Globus pallidus (tissue), 1 donor: ENCODE measurements around the gene ZNF467.

ENCODE experiments used
- DNase-seq: peaks from one replicate; pipeline ENCODE4 v3.0.0-alpha.2; 2015; ENCODE audit warnings: low spot score

ZNF467 gene

DNA sequence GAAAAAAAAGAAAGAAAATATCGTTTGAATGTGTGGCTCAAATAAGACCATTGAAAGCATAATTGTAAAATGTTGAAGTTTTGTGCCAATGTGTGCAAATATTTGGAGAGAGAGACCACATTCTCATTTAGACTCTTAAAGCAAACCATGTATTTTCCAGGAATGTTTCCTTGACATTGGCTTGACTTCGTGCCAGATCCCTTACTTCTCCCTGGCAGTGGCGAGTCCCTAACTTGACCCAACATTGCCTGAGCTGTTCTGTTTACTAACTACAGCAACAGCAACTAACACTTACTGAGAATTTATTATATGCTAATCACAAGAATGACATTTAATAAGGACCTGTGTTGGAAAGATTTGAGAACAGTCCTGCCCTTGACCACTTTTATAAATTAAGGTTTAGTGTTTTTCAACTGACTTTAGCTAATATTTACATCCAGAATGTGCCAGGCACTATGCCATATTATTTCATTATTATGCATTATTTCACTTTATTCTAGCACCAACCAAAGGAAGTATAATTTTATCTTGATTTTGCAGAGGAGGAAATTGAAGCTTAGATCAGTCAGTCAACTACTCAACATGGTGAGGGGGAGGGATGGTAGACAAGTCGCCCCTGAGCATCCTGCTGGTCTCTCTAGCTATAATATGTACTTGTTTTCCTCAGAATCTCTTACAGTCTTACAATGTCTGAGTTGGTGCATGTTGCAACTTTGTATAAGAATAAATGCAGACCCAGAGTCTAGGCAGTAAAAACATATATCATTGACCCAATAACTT lies 29.7 kb downstream of the ZNF467 start:
- DNase-seq, result no peak

DNA sequence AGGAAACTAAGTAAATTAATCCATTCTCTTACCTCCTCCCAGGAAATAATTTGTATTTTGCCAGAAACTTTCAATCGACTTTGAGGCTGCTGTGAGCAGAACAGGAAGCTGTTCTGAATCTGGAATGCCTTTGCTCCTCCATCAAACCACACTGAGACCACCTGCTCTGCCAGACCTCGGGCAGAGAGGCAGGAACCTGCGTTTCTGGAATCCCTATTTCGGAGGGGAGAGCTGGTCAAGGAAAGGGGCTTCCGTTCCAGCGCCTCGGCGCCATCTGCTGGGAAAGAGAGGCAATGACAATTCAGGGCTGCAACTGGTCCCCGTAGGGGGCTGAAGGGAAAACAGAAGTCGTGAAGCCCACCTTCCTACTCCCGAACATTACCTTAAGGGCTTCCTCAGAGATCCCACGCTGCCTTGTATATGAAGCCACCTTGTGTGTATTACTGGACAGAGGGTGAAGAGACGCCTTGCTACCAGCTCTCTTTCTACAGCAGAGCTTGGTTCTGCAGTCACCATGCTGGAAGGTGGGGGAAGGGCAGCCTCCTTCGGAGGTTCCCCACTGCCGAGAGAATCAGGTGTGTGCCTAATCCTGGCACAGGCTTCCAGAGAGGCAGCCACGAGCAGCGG lies 31.2 kb downstream of the ZNF467 start:
- peak; percentile 63 for DNase-seq

DNA sequence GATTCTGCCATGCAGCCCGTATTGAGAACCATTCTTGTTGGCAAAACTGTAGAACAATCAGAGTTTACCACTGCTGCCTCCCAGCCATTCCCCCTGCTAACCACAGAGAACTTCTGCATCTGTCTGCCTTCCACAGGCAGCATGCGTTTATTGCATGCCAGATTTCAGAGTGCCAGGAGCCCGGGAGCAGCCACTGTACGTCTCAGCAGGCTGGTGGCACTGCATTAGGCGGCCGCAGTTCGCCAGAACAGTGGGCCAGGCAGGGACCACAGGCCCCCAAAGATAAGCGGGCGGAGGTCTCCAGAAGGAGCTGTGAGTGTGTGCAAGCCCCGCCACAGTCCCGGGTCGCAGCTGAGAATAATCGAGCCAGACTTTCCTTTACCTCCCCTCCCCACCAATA lies 31.8 kb downstream of the ZNF467 start:
- DNase-seq, result peak; percentile 51

DNA sequence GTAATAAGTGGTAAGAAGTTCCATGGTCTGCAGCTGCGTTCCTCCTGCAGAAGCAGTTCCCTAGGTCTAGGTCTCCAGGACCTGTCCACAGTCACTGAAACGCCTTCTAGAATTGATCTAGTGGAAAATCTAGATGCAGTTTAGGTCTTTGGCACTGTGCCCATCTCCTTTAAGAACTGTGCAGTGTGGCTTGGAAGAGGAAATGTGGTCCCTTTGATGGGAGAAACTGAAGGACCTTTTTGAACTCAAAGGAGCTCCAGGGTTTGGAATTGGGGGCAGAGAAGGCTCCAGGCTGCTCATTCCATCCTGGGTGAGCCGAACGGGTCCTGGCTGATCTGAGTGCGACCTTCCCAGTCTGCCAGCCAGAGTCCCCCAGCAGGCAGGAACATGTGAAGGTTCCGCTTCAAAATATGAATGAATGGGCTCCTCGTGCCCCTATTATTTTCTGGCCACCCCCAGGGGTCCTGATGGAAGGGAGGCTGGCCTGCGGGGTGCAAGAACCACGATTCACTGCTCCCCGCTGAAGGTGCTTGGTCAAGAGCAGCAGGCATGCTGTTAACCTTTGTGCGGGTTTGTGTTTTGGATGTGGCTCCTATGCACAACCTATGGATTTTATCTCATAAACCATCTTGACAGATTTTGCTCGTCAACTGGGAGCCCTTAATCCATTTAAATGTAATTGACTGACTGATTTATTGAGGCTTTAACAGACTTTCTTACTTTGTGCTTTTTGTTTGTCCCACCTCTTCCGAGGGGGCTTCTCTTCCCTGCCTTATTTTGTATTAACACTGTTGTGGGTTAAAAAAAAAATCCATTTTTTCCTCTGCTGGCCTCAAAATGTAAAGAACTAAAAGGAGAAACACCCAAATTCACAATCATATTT lies 36.7 kb downstream of the ZNF467 start:
- DNase-seq, result no peak

DNA sequence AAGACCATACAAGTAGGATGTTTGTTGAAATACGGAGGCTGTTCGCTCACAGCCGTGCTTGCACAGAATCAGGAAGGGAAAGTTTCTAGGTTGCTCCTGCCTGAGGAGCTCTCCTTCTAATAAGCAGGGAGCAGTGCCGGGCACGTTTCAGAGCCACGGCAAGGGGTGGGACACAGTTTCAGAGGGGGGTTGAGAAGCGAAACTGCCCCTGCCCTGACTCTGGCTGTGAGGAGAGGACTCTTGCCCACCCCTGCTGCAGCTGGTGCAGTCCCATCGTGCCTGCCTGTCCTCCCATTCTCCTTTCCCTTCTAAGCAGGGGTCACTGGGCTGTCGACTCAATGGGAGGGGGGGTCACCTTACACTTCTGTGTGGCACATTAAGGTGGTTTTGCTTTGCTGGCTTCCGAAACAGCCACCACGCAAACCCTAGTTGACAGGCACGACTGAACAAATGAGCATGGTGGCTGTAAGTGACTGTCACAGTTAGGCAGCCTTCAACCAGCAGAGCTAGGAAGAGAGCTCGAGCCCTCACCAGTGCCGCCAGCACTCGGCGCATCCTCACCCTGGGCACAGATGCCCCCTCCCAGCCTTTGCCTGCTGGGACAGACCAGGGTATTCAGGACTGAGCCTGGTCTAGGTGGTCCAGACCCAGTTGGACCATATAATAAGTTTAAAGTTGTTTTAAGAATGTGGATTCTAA lies 37.5 kb downstream of the ZNF467 start:
- no peak for DNase-seq

DNA sequence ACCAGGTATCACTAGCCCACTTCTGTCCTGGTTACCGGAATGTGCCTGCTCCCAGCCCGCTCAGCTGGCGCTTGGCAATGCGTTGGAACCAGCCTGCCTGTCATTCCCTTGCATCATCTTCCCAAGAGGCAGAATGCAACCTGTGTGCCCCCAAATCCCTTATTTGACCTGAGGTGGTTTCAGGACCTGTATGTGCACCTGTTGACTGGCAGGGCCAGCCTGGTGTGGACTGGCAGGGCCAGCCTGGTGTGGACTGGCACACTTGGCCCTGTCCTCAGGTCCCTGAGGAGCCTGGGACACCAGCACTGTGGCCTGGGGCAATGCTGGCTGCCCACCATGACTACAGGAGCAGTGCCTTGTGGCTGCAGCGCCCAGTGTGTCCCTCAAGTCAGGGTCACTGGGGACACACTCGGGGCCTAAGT lies 38.2 kb downstream of the ZNF467 start:
- DNase-seq, result no peak

DNA sequence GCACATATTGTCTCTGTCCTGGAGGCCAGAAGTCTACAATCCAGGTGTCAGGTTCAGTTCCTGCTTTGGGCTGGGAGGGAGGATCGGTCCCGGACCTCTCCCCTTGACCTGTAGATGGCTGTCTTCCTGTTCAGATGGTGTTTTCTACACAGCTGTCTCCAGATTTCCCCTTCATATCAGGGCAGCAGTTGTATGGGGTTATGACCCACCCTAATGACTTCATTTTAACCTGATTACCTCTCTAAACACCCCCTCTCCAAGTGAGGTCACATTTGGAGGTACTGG lies 38.7 kb downstream of the ZNF467 start:
- DNase-seq, result no peak

DNA sequence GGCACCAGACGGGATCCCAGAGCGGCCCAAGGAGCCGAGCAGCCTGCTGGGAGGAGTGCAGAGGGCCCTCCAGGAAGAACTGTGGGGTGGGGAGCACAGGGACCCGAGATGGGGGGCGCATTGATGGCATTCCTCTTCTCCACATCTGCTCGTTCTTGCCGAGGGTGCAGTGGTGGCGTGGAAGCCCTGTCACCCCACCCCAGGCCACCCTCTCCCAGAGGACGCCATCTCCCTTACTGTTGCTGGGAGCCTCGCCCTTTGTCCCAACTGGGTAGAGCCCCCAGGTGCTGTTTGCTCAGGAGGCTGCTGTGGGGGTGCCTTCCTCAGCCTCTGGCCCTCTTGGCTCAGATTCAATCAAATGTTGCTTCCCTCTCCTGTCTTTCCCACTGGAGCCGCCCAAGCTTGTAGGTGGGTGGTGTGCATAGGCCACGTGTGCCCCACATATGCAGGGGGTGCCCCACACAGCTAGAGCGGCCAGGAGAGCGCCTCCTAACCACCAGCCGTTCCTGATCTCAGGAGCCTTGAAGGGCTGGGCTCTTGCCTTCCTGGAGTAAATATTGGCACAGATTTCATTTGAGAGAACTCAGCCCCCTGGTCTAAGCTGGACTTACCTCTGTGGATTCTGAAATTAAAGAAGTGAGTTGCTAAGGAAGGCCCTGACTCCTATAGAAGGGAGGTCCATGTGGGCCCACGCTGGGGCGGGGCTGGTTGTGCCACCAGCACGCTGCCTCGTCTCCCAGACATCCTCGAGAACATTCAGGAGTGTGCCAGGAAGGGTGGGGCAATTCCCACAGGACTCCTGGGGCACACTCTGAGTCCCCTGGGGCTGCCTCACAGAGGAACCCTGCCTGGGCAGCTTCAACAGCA lies 39.2 kb downstream of the ZNF467 start:
- DNase-seq, result no peak

DNA sequence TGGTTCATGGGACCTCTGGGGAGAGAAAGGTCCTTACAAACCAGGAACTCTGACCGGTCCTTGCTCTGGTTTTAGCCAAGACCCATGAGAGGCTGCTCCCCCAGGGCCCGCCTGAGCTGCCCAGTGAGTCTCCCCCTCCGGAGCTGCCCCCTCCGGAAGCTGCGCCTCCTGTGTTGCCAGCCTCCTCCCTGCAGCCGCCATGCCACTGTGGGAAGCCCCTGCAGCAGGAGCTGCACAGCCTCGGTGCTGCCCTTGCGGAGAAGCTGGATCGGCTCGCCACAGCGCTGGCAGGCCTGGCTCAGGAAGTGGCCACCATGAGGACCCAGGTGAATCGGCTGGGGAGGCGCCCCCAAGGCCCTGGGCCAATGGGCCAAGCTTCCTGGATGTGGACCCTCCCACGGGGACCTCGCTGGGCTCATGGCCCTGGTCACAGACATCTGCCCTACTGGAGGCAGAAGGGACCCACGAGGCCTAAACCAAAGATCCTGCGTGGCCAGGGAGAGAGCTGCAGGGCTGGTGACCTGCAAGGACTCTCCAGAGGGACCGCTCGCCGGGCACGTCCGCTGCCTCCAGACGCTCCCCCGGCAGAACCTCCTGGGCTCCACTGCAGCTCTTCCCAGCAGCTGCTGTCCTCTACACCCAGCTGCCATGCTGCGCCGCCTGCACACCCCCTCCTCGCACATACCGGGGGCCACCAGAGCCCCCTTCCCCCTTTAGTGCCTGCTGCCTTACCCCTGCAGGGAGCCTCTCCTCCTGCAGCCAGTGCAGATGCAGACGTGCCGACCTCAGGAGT lies 40.1 kb downstream of the ZNF467 start:
- no peak for DNase-seq

DNA sequence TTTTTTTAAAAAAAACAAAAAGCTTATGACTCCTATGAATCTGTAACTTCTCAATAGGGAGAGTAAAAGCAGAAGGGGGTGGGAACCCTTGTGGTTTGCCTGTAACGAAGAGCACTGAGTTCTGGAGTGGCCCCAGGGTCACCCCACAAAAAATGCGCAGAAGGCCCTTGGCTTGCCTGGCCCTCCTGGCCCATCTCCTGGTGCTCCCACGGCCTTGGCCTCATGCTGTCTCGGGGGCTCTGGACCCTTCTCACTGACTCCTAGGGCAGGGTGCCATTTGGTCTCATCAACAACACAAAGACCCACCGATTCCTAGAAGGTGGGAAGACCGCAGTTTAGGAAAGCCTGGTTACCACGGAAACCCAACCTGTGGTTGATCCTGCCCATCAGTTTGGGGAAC lies 40.8 kb downstream of the ZNF467 start:
- no peak for DNase-seq

DNA sequence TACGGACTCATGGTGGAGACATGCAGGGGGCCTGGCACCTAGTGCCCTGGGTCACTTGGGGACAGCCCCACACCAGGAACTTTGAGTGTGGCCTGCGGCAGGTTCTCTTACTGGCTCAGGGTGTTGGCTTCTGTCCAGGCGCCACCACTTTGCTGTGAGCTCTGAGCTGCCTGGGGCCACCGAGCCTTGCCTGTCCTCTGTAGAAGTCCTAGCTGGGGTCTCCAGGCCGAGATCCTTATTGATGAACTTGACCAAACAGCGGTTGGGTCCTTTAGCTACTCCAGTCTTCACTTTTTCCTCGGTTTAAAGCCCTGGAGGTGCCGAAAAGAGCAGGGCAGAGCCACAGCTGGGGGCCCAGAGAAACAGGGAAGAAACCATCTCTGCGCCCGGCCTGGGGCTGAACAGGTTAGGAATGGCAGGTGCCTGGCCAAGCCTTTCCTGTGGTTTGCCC lies 41.3 kb downstream of the ZNF467 start:
- DNase-seq, result no peak

DNA sequence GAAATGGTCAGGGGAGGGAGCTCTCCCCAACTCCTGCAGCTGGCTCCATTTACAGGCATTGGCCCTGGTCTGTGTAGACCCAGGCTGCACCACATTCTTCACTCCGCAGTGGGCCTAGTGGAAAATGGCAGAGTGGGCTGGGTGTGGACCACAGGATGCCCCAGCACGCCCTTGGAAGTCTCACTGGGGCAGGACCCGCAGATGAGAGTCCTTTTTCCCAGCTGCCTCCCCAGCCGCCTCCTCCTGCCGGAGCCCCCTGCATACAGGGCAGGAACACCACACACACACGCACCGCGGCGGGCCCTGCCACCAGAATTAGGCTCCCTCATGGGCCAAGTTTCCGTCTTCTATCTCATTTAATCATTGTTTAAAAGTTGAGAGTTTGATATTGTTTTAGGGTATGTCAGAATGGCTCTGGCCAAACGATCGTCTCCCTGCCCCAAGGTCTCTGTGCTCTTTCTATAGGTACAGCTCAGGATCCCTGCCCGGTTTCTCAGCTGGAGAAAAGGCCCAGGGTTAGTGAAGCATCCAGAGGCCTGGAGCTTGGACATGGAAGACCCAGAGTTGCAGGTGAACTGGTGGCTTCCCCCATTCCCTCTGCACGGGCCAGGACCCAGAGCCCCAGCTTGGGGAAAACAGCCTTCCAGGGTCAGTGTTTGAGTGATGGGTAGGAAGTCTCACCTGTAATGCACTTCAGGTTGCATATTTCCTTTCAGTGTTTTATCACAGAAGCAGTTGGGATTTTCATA lies 42.0 kb downstream of the ZNF467 start:
- no peak for DNase-seq

DNA sequence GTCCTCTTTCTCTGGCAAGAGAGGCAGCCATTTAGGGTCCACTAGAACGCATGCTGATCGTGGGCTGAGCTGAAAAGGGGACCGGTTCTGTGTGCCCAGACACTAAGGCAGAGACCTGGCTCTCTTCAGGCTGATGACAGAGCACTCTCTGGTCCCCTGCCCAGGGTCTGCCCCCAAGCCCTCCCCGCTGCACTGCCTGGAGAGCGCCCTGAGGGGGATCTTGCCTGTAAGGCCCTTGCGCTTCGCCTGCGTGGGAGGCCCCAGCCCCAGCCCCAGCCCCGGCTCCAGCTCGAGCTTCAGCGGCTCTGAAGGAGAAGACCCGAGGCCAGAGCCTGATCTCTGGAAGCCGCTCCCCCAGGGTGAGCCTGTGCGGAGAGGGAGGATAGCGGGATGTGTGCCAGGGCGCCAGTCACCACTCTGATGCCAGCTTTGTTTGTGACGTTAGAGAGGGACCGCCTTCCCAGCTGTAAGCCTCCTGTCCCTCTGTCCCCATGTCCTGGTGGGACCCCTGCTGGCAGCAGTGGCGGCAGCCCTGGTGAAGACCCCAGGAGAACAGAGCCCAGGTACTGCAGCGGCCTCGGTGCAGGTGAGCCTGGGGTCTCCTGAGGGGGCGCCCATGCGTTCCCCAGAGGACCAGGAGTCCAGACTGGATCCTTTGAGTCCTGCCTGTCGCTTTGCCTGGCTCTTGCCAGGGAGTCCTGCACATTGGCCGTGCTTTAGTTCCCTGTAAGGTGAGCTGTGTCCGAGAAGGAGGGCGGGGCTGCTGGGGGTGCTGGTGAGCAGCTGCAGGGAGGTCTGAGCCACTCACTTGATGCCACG lies 43.2 kb downstream of the ZNF467 start:
- peak; percentile 76 for DNase-seq

DNA sequence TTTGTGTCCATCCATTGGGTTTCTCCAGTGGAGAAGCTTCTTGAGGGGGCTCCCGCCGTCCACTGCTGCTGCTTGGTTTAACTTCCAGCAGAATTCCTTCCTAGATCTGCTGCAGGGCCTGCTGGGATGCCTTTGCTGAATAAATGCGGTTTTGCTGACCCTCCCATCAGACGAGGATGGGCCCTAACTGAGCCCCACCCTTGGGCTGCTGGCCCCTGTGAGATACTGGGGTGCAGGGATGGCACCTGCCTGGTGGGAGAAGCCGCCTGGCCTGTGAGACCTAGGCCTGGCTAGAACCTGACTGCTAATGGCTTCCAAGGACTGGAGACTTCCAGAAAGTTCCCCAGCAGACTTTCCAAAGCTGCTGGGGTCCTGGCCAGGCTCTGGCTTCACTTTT lies 43.8 kb downstream of the ZNF467 start:
- DNase-seq, result no peak

DNA sequence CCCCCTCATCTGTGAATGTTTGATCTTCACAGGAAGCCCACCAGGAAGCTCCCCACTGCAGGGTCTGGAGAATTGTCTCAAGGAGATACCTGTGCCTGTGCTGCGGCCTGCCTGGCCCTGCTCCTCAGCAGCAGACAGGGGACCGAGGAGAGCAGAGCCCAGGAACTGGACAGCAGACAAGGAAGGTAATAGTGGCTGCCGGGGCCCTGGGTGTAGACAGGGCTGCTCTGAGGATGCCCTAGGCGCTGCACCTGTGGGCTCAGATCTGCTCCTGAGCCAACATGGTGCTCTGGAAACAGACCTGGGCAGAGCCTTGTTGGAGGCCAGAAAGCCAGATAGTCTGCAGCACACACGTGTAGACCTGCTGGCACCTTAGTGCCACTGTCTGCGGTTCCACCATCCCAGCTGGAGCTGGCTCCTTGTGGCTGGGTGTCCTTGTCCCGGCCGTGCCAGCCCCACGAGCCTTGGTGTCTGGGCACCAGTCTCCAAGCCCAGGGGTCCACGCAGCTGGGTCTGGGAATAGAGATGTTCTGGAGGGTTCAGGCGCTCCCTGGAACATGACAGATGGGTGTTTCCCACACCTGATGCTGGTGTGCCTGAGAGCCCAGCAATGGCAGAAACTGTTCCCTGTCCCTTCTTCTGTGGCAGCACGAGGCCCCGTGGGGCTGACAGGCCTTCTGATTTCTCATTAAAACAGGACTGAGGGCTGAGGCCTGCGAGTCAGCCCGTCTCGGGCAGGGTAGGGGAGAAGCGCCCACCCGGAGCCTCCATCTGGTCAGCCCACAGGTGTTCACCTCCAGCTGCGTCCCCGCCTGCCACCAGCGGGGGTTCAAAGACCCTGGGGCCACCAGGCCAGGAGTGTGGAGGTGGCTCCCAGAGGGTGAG lies 44.7 kb downstream of the ZNF467 start:
- DNase-seq, result no peak

DNA sequence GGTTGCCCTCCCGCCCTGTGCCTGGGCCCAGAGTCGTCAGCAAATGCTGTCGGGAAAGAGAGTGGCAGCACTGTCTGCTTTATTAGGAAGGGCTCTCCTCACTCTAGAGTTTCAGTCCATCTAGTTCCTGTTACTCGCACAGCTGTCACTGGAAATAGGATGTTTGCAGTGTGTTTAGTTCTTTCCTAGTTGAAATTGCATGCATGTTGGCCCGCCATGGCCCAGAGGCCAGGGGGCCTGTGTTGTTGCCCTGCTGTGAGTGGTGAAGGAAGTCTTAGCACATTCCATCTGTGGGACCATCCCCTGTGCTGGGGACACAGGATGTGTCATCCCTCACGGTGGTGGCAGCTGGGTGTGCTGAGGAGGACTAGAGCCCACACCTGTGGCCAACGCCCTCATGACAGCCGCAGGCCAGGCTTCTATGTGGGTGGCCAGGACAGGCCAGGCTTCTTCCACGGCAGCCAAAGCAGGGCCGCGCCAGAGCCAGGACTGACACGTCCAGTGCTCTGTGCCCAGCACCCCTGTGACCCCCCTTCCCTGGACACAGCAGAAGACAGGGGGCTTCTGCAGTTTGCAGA lies 45.4 kb downstream of the ZNF467 start:
- no peak for DNase-seq

DNA sequence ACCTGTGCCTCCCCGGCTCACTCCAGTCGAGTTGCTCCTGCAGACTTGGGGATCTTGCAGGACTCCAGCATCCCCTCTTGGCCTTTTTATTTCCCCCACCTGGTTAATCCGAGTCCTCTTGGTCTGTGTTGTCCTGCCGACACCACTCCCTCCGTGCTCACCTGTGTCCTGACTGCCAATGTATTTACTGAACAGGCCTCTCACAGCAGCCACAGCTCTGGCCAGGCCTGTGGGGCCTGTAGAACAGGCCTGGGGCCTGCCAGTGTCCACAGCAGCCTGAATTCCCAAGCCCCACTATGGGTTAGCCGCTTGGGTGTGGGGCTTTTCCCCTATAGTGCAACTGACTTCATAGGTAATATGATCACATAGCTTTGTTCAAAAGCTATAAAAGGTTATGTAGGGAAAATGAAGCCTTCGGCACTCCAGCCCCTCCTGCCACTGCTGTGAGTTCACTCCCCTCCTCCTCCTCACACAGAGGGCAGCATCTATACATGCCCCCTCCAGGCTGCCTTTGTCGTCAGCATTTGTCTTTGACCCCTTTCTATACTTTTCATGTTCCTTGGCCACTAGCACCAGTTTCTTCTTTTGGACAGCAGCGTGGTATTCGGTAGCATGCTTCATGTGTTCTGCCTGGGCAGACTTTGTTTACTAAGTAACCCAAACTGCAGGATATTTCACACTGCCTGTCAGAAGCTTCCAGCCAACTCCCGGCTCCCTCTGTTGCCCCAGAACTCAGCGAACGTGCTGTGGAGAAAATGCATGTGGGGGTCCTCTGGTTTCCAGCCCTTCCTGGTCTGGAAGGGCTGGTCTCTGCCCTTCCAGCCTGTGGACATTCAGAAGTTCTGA lies 46.1 kb downstream of the ZNF467 start:
- DNase-seq, result no peak
